ENCODE measurements around the gene TMEM174.

DNA sequence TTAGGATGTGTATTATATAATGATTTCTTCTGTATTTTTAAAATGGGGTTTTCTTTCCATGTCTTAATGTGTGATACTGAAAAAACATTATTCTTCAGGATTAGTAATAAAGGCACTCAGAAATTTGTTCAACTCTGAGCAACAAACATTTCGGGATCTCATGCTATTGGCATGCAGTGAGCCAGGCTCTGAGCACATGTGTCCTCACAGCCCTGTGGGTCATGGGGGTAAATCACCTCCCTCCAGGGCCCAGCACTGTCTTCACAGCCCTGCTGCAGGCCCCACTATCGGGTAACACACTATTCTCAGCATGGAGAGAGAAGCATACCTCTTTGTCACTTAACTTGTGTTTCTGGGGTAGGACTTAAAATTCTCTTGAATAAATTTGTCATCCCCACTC lies 14.0 kb downstream of the TMEM174 start:
- no peak for TF ChIP-seq POLR2AphosphoS5 (IDR thresholded peaks at IDR 0.05; ENCODE audit: low read depth, low read length)
- TF ChIP-seq POLR2A (IDR thresholded peaks at IDR 0.05; ENCODE audit: low read depth, low read length) = no peak
